CD4-positive, alpha-beta T cell treated with Interleukin-6 at 100 ng/mL for 8 hours (primary cell): ENCODE results near the gene SNRPA.
A peak's percentile ranks its signal among the peaks of the same experiment; 100 is the strongest.
"Not testable (repeated sequence)": the region's sequence is repeated elsewhere in the genome, so short reads cannot be mapped to it uniquely, and the experiment has no call there.

Experiments
- DNase-seq: peaks from one replicate; pipeline ENCODE4 v3.0.0-alpha.2; 2020; ENCODE audit warnings: mixed read lengths, low spot score

SNRPA gene

GRCh38 chr19:40802300-40803169 lies 51.5 kb downstream of the SNRPA start:
- no peak for DNase-seq

- DNase-seq, result no peak
These were observed 52.3 kb downstream of the SNRPA start for GRCh38 chr19:40803170-40803856.

GRCh38 chr19:40803857-40804782 lies 53.1 kb downstream of the SNRPA start:
- peak; percentile 90 for DNase-seq

- DNase-seq, result no peak
These were observed 53.8 kb downstream of the SNRPA start for GRCh38 chr19:40804783-40805242.

GRCh38 chr19:40805258-40805868 lies 54.4 kb downstream of the SNRPA start:
- DNase-seq, result peak; percentile 59

GRCh38 chr19:40806423-40807146 lies 55.6 kb downstream of the SNRPA start:
- peak; percentile 85 for DNase-seq

GRCh38 chr19:40807147-40808020 lies 56.4 kb downstream of the SNRPA start:
- DNase-seq, result no peak

GRCh38 chr19:40808021-40808325 lies 57.0 kb downstream of the SNRPA start:
- no peak for DNase-seq

- no peak for DNase-seq
These were observed 57.5 kb downstream of the SNRPA start for GRCh38 chr19:40808497-40808896.

- DNase-seq, result no peak
These were observed 58.5 kb downstream of the SNRPA start for GRCh38 chr19:40809358-40810086.

- no peak for DNase-seq
These were observed 59.2 kb downstream of the SNRPA start for GRCh38 chr19:40810160-40810559.

GRCh38 chr19:40810649-40811408 lies 59.8 kb downstream of the SNRPA start:
- DNase-seq, result peak; percentile 56

- peak; percentile 32 for DNase-seq
These were observed 60.7 kb downstream of the SNRPA start for GRCh38 chr19:40811478-40812341.

- not testable (repeated sequence) for DNase-seq
These were observed 61.6 kb downstream of the SNRPA start for GRCh38 chr19:40812571-40812970.

GRCh38 chr19:40813182-40813581 lies 62.2 kb downstream of the SNRPA start:
- DNase-seq, result no peak
